Heart left ventricle (tissue), 16 donors: ENCODE results near the gene PIK3AP1. TPM values are rescaled to one million over a fixed set of nuclear protein-coding genes. Genes with fewer than 3 reads are reported as not detected.

ENCODE experiments used
- ATAC-seq, 4 donors: fragments of 200-7000 bp; cut with Tn5 transposase; one replicate each; pipeline ENCODE4 v1.9.1; 2020 to 2022; ENCODE audit warnings: moderate library complexity in 4 of 4, mild to moderate bottlenecking in 3 of 4, moderate number of reproducible peaks in 1 of 4
- DNase-seq, 5 donors: peaks; one replicate each; pipeline ENCODE4 v3.0.0-alpha.2; 2020
- H3K27ac ChIP-seq, 12 donors: fragments of 200-600 bp; sonication (generic) in 4 of 12; one replicate each; pipeline versions ENCODE4 v1.5.0 to v1.8.0; 2016 to 2022; ENCODE audit warnings: mild to moderate bottlenecking in 2 of 12
- H3K27me3 ChIP-seq, 9 donors: fragments of 200-600 bp; sonication (generic) in 2 of 9; one replicate each; pipeline versions ENCODE4 v1.5.1 to v1.8.0; 2016 to 2022; ENCODE audit warnings: mild to moderate bottlenecking in 3 of 9
- H3K36me3 ChIP-seq, 9 donors: fragments of 200-600 bp; sonication (generic) in 2 of 9; one replicate each; pipeline versions ENCODE4 v1.5.0 to v1.8.0; 2018 to 2022; ENCODE audit warnings: mild to moderate bottlenecking in 2 of 9
- H3K4me1 ChIP-seq, 12 donors: fragments of 200-600 bp; sonication (generic) in 4 of 12; one replicate each; pipeline versions ENCODE4 v1.5.0 to v1.8.0; 2016 to 2022; ENCODE audit warnings: mild to moderate bottlenecking in 3 of 12
- H3K4me3 ChIP-seq, 12 donors: fragments of 200-600 bp; sonication (generic) in 4 of 12; one replicate each; pipeline versions ENCODE4 v1.5.0 to v1.8.0; 2017 to 2022; ENCODE audit warnings: mild to moderate bottlenecking in 9 of 12, moderate library complexity in 4 of 12
- H3K9me3 ChIP-seq, 12 donors: fragments of 200-600 bp; sonication (generic) in 4 of 12; one replicate each; pipeline versions ENCODE4 v1.5.0 to v1.8.0; 2016 to 2022; ENCODE audit warnings: mild to moderate bottlenecking in 1 of 12
- POLR2A ChIP-seq, 2 donors: fragments of 450-650 bp; IDR thresholded peaks; one replicate each; pipeline ENCODE4 v1.6.1; 2017; ENCODE audit warnings: antibody characterized with exemption in 2 of 2, mild to moderate bottlenecking in 2 of 2, moderate library complexity in 2 of 2
- WGBS, 4 donors: extraction: QIAGEN DNeasy Blood & Tissue Kit in 2 of 4; methylation state at CpG; one replicate each; pipeline versions ENCODE4 v1.1.5 to v1.1.7; 2013 to 2018; 5-methylcytosine and 5-hydroxymethylcytosine counted together
- intact Hi-C, 10 donors: fragments of 100-400 bp; cut with DNase I; formaldehyde crosslinking; loops; one replicate each; pipeline versions ENCODE4 v1.11.1 to v1.14.2; 2022
- polyA plus RNA-seq, 2 donors: library from polyadenylated mRNA; stranded (reverse); fragments of 200-250 nt; gene quantifications; one replicate each; pipeline ENCODE4 v1.2.3, GENCODE V29; 2013
- total RNA-seq, 9 donors: library from RNA; depleted of rRNA in 2 of 9; stranded (reverse); fragments of >200 nt in 2 of 9; fragmentation: NEBNext Ultra II Directional in 3 of 9; extraction: Animal tissue kit (Norgen Biotek cat#: 25700) in 3 of 9; gene quantifications; one replicate each; pipeline versions ENCODE4 v1.1.0 to v1.2.4, GENCODE V29; 2016 to 2023
- TF ChIP-seq, protein P1 (sequence below), 12 donors: fragments of 200-600 bp; sonication (generic) in 4 of 12; IDR thresholded peaks; one replicate each; pipeline versions ENCODE4 v1.5.0 to v1.8.0; 2018 to 2022; ENCODE audit warnings: antibody characterized with exemption in 12 of 12, mild to moderate bottlenecking in 5 of 12
- donor health status: ischemic (EF 13 %, LVEDD 7.1; RV severe dilation, severe dysfunction).
- donor health status: healthy with polysubstance abuse.
- donor health status: DM: no; HTN: yes; CAD: no.
- donor health status: DM: no; HTN: no; CAD: no.
- donor health status: ischemic (EF 25% LVEDD 6.9; RV normal size, moderate dysfunction).
- donor health status: ischemic (EF 25% LVEDD 5.7; RV mildly dilated, moderate dysfunction).
- donor health status: healthy.
- donor health status: DM: yes; HTN: yes; CAD: no.
- donor health status: ischemic (EF 35%, LVEDD 5.7; RV mildly dilated, moderate dysfunction).
- donor health status: nonischemic (EF 11% LVEDD 7.7; RV severe dilation, severe dysfunction).
- donor health status: DM: yes; HTN: yes; CAD: no.
- donor health status: PGD.
- donor health status: ischemic (EF 29% LVEDD 5.4; RV normal size, mild dysfunction).
- donor health status: nonischemic (EF 23%, LVEDD 6.1; RV moderate dilation, normal function).

Gene PIK3AP1
- total and polyA plus RNA-seq, 11 donors, result 1.3 to 37.9 (median 4.4) TPM

DNA sequence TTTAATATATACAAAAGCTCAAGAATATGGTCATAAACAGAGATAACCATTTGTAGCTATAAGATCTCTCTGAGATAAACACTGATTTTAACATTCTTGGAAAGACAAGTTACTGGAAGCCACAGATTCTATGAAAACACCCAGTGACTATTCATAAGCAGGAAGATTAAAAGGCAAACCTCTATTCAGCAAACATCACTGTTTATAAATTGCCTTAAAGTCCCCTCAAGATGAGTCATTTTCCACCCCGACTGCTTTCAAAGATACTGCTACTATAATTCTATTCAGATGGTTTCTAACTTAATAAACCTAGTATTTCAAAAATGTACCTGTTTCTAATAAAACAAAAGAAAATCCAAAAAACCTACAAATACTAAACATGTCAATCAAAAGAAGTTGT, 154.5 kb downstream of the PIK3AP1 start:
- 30 to 54% (median 44%) methylated on average over 1 of the region's 1 CpG for WGBS, 4 donors
- Histone ChIP-seq H3K27me3 (no peaks in the 10 kb centered on the region), H3K4me3 (no peak overlapping the region), H3K9me3 (no peaks in the 10 kb centered on the region), H3K36me3 (peaks cover 0 to 55% (median 45%) of the 10 kb centered on the region in 9 donors), H3K27ac (no peak overlapping the region), H3K4me1 (peaks cover 0 to 32% (median 10%) of the 10 kb centered on the region in 12 donors)
- intact Hi-C loops, result no loop called here
- TF ChIP-seq POLR2A (IDR thresholded peaks at IDR 0.05), result no peak
- TF ChIP-seq, protein P1, sequence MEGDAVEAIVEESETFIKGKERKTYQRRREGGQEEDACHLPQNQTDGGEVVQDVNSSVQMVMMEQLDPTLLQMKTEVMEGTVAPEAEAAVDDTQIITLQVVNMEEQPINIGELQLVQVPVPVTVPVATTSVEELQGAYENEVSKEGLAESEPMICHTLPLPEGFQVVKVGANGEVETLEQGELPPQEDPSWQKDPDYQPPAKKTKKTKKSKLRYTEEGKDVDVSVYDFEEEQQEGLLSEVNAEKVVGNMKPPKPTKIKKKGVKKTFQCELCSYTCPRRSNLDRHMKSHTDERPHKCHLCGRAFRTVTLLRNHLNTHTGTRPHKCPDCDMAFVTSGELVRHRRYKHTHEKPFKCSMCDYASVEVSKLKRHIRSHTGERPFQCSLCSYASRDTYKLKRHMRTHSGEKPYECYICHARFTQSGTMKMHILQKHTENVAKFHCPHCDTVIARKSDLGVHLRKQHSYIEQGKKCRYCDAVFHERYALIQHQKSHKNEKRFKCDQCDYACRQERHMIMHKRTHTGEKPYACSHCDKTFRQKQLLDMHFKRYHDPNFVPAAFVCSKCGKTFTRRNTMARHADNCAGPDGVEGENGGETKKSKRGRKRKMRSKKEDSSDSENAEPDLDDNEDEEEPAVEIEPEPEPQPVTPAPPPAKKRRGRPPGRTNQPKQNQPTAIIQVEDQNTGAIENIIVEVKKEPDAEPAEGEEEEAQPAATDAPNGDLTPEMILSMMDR (IDR thresholded peaks at IDR 0.05), result no peak
- DNase-seq (no peak), ATAC-seq (no peak)

DNA sequence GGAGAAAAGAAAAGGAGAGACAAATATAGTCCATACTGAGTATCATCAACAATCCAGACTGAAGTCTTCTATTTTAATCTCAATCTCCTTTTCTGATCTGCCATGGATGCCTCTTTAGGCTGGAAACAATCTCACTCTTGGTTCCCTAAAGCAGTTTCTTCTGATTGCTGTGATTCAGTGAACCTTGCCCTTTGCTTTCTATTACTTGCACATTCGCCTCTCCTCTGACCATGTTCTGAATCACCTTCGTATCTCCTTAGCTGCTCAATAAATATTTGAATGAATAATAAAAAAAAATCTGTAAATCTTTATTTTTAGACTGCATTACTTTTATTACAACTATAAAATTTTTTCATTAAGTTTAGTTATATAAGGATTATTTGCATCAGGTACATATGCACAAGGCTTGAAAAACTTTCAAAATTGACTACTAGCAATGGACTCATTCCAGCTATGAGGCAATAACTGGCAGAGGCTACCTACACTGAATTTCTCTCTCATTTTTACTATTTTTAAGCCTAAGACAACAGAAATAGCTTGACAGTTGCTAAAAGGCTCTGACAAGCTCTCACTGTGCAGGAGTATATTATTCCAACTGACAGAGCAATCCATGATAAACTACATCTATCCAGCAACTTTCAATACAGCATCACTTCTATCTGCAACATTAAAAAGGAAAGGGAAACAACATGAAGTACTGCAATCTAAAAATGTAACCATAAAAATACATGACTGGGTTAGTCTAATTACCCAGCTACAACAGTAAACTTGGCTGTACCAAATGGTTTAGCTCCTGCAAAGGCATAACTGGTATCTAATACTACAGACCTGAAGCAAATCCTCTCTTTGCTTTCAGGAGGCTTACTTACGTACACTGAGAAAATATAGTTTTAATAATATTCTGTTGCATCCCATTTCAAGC, 159.1 kb downstream of the PIK3AP1 start:
- no peak for ATAC-seq
- no peak for DNase-seq
- H3K27me3 ChIP-seq, result no peaks in the 10 kb centered on the region
- H3K4me1 ChIP-seq, result peaks cover 0 to 14% (median 4%) of the 10 kb centered on the region in 12 donors
- intact Hi-C loops, result no loop called here
- TF ChIP-seq, protein P1 (IDR thresholded peaks at IDR 0.05), result no peak
- no peak for TF ChIP-seq POLR2A (IDR thresholded peaks at IDR 0.05)
- no peaks in the 10 kb centered on the region for H3K9me3 ChIP-seq
- H3K27ac ChIP-seq, result no peak overlapping the region
- H3K4me3 ChIP-seq, result no peak overlapping the region
- H3K36me3 ChIP-seq, result peaks cover 0 to 81% (median 70%) of the 10 kb centered on the region in 9 donors
- WGBS, 4 donors, result 95 to 96% (median 95%) methylated on average over 3 of the region's 3 CpGs

DNA sequence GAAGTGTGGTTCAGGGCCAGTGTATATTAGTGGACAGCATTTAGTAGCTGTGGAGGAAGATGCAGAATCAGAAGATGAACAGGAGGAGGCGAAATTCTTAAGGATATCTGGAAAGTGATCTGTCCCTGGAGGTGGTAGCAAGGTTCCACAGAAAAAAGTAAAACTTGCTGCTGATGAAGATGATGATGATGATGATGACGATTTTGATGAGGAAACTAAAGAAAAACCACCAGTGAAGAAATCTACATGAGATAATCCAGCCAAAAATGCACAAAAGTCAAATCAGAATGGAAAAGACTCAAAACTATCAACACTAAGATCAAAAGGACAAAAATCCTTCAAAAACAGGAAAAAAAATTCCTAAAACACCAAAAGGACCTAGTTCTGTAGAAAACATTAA, 159.8 kb downstream of the PIK3AP1 start:
- 86 to 98% (median 96%) methylated on average over 2 of the region's 2 CpGs for WGBS, 4 donors
- ATAC-seq (no peak), DNase-seq (no peak)
- Histone ChIP-seq H3K27ac (no peak overlapping the region), H3K36me3 (peaks cover 0 to 82% (median 72%) of the 10 kb centered on the region in 9 donors), H3K4me1 (peaks cover 0 to 8% (median 3%) of the 10 kb centered on the region in 12 donors), H3K4me3 (no peak overlapping the region), H3K27me3 (no peaks in the 10 kb centered on the region), H3K9me3 (no peaks in the 10 kb centered on the region)
- TF ChIP-seq POLR2A (IDR thresholded peaks at IDR 0.05), result no peak
- TF ChIP-seq, protein P1 (IDR thresholded peaks at IDR 0.05), result no peak
- intact Hi-C loops, result no loop called here

DNA sequence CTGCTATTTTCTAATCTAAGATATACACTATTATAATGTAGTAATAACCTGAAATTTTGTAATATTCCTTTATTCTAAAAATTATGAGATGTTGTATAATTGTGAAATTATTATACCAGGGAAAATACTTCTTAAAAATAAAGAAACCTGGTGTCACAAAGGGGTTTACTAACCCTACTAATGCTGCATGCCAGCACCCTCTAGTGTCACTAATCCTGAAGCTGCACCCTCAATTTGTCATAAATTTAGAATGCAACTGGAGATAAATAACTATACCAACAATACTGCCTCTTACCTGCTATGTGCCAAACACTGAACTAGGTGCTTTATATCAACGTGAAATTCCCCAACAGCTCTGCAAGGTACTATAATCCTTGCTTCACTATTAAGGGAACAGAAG, 164.3 kb downstream of the PIK3AP1 start:
- Histone ChIP-seq H3K27me3 (no peaks in the 10 kb centered on the region), H3K4me1 (peaks cover 0 to 5% (median 0%) of the 10 kb centered on the region in 12 donors), H3K9me3 (no peaks in the 10 kb centered on the region), H3K36me3 (peaks cover 0 to 82% (median 66%) of the 10 kb centered on the region in 9 donors), H3K27ac (no peak overlapping the region), H3K4me3 (no peak overlapping the region)
- WGBS, 4 donors, result 35 to 58% (median 48%) methylated on average over 1 of the region's 1 CpG
- DNase-seq (no peak), ATAC-seq (no peak)
- intact Hi-C loops, result loop anchor here in 3 of 10 donors (1.0 to 10.0 kb wide), 4 partner anchors 159 to 179 kb away; no protein-coding TSS in a partner anchor
- TF ChIP-seq, protein P1 (IDR thresholded peaks at IDR 0.05), result peak; percentile 13 to 63 (median 46)
- TF ChIP-seq POLR2A (IDR thresholded peaks at IDR 0.05), result no peak
